ENCODE data around the gene C11orf68. TPM values are rescaled to one million over a fixed set of nuclear protein-coding genes. Genes with fewer than 3 reads are reported as not detected.

The C11orf68 gene
- total and polyA plus RNA-seq, 2 donors (not counting 1 experiment from before 2014, with no cell fraction given), result 34.9 to 50.6 TPM

DNA sequence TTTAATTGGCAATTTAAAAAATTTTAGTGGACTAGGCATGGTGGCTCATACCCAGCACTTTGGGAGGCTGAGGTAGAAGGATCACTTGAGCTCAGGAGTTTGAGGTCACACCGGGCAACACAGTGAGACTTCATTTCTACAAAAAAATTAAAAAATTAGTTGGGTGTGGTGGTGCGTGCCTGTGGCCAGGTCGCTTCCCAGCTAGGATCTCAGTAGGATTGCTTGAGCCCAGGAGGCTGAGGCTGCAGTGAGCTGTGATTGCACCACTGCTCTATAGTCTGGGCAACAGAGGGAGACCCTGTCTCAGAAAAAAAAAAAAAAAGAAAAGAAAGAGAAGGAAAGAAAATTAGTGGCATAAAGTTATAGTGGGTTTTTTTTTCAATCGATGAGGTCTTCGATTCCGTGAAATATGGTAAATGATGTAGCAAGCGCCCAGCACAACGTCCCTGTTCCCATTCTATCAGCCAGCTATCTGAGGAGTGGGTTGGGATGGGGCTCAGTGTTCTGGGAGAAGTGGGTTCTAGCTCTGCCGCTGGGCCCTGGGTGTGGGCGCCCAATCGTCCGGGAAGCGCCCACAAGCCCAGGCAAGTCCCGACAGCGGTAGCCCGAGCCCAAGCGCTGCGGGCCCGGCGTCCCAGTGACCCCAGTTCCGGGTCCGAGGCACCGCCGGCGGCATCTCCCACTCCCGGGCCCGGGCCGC, 20.1 kb downstream of the C11orf68 start:
- H3K4me1 ChIP-seq (ENCODE audit: control insufficient read depth in 2 of 2, insufficient read depth in 2 of 2, low read length in 2 of 2), result peaks cover 26 to 27% of the 10 kb centered on the region in 2 donors
- peak overlapping the region; percentile 68 for H3K4me3 Mint-ChIP-seq
- no peak overlapping the region for H3K27ac ChIP-seq (ENCODE audit: low read length in 2 of 2)
- TF ChIP-seq, protein P1, sequence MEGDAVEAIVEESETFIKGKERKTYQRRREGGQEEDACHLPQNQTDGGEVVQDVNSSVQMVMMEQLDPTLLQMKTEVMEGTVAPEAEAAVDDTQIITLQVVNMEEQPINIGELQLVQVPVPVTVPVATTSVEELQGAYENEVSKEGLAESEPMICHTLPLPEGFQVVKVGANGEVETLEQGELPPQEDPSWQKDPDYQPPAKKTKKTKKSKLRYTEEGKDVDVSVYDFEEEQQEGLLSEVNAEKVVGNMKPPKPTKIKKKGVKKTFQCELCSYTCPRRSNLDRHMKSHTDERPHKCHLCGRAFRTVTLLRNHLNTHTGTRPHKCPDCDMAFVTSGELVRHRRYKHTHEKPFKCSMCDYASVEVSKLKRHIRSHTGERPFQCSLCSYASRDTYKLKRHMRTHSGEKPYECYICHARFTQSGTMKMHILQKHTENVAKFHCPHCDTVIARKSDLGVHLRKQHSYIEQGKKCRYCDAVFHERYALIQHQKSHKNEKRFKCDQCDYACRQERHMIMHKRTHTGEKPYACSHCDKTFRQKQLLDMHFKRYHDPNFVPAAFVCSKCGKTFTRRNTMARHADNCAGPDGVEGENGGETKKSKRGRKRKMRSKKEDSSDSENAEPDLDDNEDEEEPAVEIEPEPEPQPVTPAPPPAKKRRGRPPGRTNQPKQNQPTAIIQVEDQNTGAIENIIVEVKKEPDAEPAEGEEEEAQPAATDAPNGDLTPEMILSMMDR (IDR thresholded peaks at IDR 0.05), result no peak
- no peak for TF ChIP-seq EZH2 (IDR thresholded peaks at IDR 0.05; ENCODE audit: borderline replicate concordance, insufficient read depth, low read depth, low read length, poor library complexity, severe bottlenecking)
- H3K4me2 ChIP-seq (replicated peaks; ENCODE audit: low read depth, low read length, poor library complexity, severe bottlenecking), result peak overlapping the region; percentile 95
- H3K9ac ChIP-seq (ENCODE audit: low read length), result peak overlapping the region; percentile 71
- WGBS (ENCODE audit: insufficient coverage), result 20% methylated on average over 23 of the region's 28 CpGs
- DNase-seq (no peak), ATAC-seq (ENCODE audit: low read depth) (no peak)
- H3K27me3 Mint-ChIP-seq, result peaks cover 11% of the 10 kb centered on the region
- no peak overlapping the region for H3K27ac Mint-ChIP-seq
- intact Hi-C loops (cut with micrococcal nuclease), result no loop called here
- peaks cover 16% of the 10 kb centered on the region for H3K4me1 Mint-ChIP-seq
- no peaks in the 10 kb centered on the region for H4K20me1 ChIP-seq (ENCODE audit: control insufficient read depth, insufficient read depth, low read length, poor library complexity, severe bottlenecking)
- no peaks in the 10 kb centered on the region for H3K9me3 Mint-ChIP-seq (ENCODE audit: insufficient read depth)
- H2AFZ ChIP-seq (ENCODE audit: insufficient read depth, low read depth, low read length, poor library complexity, severe bottlenecking), result peak overlapping the region; percentile 32
- H3K9me3 ChIP-seq (ENCODE audit: control extremely low read depth in 1 of 3, control insufficient read depth in 2 of 3, insufficient read depth in 1 of 3, low read length in 2 of 3), result peaks cover 0 to 10% (median 0%) of the 10 kb centered on the region in 3 donors
- CTCF ChIA-PET, result interaction anchor here (0.7 to 7.0 kb wide), 7 partner anchors 8 to 87 kb away, joined by 3 to 44 read pairs (median 7); partner anchors contain the start of genes CCDC85B and FIBP
- H3K79me2 ChIP-seq (ENCODE audit: control insufficient read depth, insufficient read depth, low read length), result no peaks in the 10 kb centered on the region
- H3K27me3 ChIP-seq (replicated peaks in 1 of 4; ENCODE audit: control extremely low read depth in 1 of 4, control insufficient read depth in 3 of 4, insufficient read depth in 4 of 4, low read length in 3 of 4), result peaks cover 0 to 38% (median 12%) of the 10 kb centered on the region in 4 experiments
- peak overlapping the region in 3 of 5 experiments; percentile 52 to 64 (median 56) for H3K4me3 ChIP-seq (ENCODE audit: control extremely low read depth in 1 of 5, extremely low read depth in 1 of 5, insufficient read depth in 1 of 5, low read depth in 2 of 5, low read length in 4 of 5)
- no peaks in the 10 kb centered on the region for H3K36me3 ChIP-seq (replicated peaks in 1 of 2; ENCODE audit: control extremely low read depth in 1 of 2, control insufficient read depth in 1 of 2, extremely low read depth in 1 of 2, insufficient read depth in 2 of 2, low read length in 1 of 2)
- POLR2A ChIA-PET, result interaction anchor here (0.6 to 4.4 kb wide), 3 partner anchors 10 to 259 kb away, joined by 3 to 33 read pairs (median 6); partner anchors contain the start of genes CCDC85B and FIBP

DNA sequence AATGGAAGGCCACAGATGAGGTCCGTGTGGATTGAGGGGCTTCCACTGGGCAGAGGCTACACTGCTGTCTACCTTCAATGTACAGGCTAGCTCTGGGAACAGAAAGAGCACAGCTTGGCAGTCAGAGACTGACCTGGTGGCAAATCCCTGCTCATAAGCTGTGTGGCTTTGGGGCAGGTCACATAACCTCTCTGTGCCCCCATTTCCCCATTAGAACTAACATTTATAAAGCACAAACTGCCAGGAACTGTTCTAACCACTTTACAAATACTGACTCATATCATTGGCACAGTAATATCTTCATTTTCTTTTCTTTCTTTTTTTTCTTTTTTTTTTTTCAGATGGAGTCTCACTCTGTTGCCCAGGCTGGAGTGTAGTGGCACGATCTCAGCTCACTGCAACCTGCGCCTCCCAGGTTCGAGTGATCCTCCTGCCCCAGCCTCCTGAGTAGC, 21.8 kb downstream of the C11orf68 start:
- no peak for DNase-seq
- Histone ChIP-seq H3K27ac (ENCODE audit: low read length in 2 of 2) (no peak overlapping the region), H4K20me1 (ENCODE audit: control insufficient read depth, insufficient read depth, low read length, poor library complexity, severe bottlenecking) (peaks cover 7% of the 10 kb centered on the region), H3K36me3 (replicated peaks in 1 of 2; ENCODE audit: control extremely low read depth in 1 of 2, control insufficient read depth in 1 of 2, extremely low read depth in 1 of 2, insufficient read depth in 2 of 2, low read length in 1 of 2) (no peaks in the 10 kb centered on the region), H3K9me3 (ENCODE audit: control extremely low read depth in 1 of 3, control insufficient read depth in 2 of 3, insufficient read depth in 1 of 3, low read length in 2 of 3) (peaks cover 0 to 10% (median 0%) of the 10 kb centered on the region in 3 donors), H2AFZ (ENCODE audit: insufficient read depth, low read depth, low read length, poor library complexity, severe bottlenecking) (no peak overlapping the region), H3K27me3 (replicated peaks in 1 of 4; ENCODE audit: control extremely low read depth in 1 of 4, control insufficient read depth in 3 of 4, insufficient read depth in 4 of 4, low read length in 3 of 4) (peaks cover 0 to 28% (median 10%) of the 10 kb centered on the region in 4 experiments), H3K4me3 (ENCODE audit: control extremely low read depth in 1 of 5, extremely low read depth in 1 of 5, insufficient read depth in 1 of 5, low read depth in 2 of 5, low read length in 4 of 5) (no peak overlapping the region), H3K79me2 (ENCODE audit: control insufficient read depth, insufficient read depth, low read length) (peaks cover 11% of the 10 kb centered on the region), H3K4me2 (replicated peaks; ENCODE audit: low read depth, low read length, poor library complexity, severe bottlenecking) (no peak overlapping the region), H3K9ac (ENCODE audit: low read length) (no peak overlapping the region), H3K4me1 (ENCODE audit: control insufficient read depth in 2 of 2, insufficient read depth in 2 of 2, low read length in 2 of 2) (peaks cover 43 to 44% of the 10 kb centered on the region in 2 donors)
- TF ChIP-seq EZH2 (IDR thresholded peaks at IDR 0.05; ENCODE audit: borderline replicate concordance, insufficient read depth, low read depth, low read length, poor library complexity, severe bottlenecking), result no peak
- TF ChIP-seq, protein P1 (IDR thresholded peaks at IDR 0.05), result no peak
- H3K4me3 Mint-ChIP-seq, result no peak overlapping the region
- no peak for ATAC-seq (ENCODE audit: low read depth)
- ChIA-PET CTCF (interaction anchor here (2.7 to 7.0 kb wide), 2 partner anchors 9 to 12 kb away, joined by 9 to 44 read pairs; partner anchors contain the start of gene FIBP), POLR2A (interaction anchor here (0.5 to 0.7 kb wide), 2 partner anchors 22 to 738 kb away, joined by 3 to 4 read pairs; partner anchors contain the start of gene C11orf68)
- H3K27ac Mint-ChIP-seq, result no peak overlapping the region
- WGBS (ENCODE audit: insufficient coverage), result 75% methylated on average over 4 of the region's 4 CpGs
- peaks cover 34% of the 10 kb centered on the region for H3K4me1 Mint-ChIP-seq
- peaks cover 8% of the 10 kb centered on the region for H3K27me3 Mint-ChIP-seq
- H3K9me3 Mint-ChIP-seq (ENCODE audit: insufficient read depth), result no peaks in the 10 kb centered on the region
- intact Hi-C loops (cut with micrococcal nuclease), result no loop called here
